Breast epithelium (tissue), 3 donors: ENCODE measurements around the gene LRP2.

ENCODE experiments used
- POLR2A ChIP-seq: fragments of 450-650 bp; IDR thresholded peaks from one replicate; pipeline ENCODE4 v1.6.1; 2016; ENCODE audit warnings: antibody characterized with exemption, mild to moderate bottlenecking, moderate library complexity
- POLR2AphosphoS5 ChIP-seq, 3 donors: sonication (generic); formaldehyde crosslinking; IDR thresholded peaks; one replicate each; pipeline ENCODE4 v1.6.1; 2017; ENCODE audit warnings: antibody characterized with exemption in 3 of 3
- TF ChIP-seq, protein P1 (sequence below), 3 donors: fragments of 450-650 bp; IDR thresholded peaks; one replicate each; pipeline ENCODE4 v1.5.1; 2016 to 2017; ENCODE audit warnings: antibody characterized with exemption in 3 of 3, mild to moderate bottlenecking in 3 of 3, moderate library complexity in 3 of 3

GRCh38 chr2:169363560-169364150 lies 1.3 kb upstream of the LRP2 start:
- no peak for TF ChIP-seq POLR2AphosphoS5 (IDR thresholded peaks at IDR 0.05)
- TF ChIP-seq, protein P1, sequence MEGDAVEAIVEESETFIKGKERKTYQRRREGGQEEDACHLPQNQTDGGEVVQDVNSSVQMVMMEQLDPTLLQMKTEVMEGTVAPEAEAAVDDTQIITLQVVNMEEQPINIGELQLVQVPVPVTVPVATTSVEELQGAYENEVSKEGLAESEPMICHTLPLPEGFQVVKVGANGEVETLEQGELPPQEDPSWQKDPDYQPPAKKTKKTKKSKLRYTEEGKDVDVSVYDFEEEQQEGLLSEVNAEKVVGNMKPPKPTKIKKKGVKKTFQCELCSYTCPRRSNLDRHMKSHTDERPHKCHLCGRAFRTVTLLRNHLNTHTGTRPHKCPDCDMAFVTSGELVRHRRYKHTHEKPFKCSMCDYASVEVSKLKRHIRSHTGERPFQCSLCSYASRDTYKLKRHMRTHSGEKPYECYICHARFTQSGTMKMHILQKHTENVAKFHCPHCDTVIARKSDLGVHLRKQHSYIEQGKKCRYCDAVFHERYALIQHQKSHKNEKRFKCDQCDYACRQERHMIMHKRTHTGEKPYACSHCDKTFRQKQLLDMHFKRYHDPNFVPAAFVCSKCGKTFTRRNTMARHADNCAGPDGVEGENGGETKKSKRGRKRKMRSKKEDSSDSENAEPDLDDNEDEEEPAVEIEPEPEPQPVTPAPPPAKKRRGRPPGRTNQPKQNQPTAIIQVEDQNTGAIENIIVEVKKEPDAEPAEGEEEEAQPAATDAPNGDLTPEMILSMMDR (IDR thresholded peaks at IDR 0.05), result no peak
- no peak for TF ChIP-seq POLR2A
